Mucosa of rectum (tissue), 2 donors: ENCODE measurements around the gene TBC1D4.

Source experiments
- H3K27ac ChIP-seq, 2 donors: one replicate each; pipeline ENCODE4 v1.7.0; 2013; ENCODE audit warnings: inconsistent platforms in 2 of 2, low read depth in 2 of 2, low read length in 2 of 2
- H3K27me3 ChIP-seq, 2 donors: one replicate each; pipeline ENCODE4 v1.7.0; 2013; ENCODE audit warnings: low read length in 2 of 2; ENCODE audit not compliant: control insufficient read depth in 2 of 2, insufficient read depth in 2 of 2
- H3K36me3 ChIP-seq, 2 donors: one replicate each; pipeline ENCODE4 v1.7.0; 2013; ENCODE audit warnings: low read length in 2 of 2; ENCODE audit not compliant: control insufficient read depth in 2 of 2, insufficient read depth in 2 of 2
- H3K4me1 ChIP-seq, 2 donors: one replicate each; pipeline ENCODE4 v1.7.0; 2013; ENCODE audit warnings: low read length in 2 of 2, mild to moderate bottlenecking in 1 of 2; ENCODE audit not compliant: control insufficient read depth in 2 of 2, insufficient read depth in 2 of 2
- H3K4me3 ChIP-seq, 2 donors: one replicate each; pipeline ENCODE4 v1.7.0; 2013; ENCODE audit warnings: low read length in 2 of 2
- H3K9ac ChIP-seq, 2 donors: one replicate each; pipeline ENCODE4 v1.7.0; 2013; ENCODE audit warnings: low read length in 2 of 2, low read depth in 1 of 2, mild to moderate bottlenecking in 1 of 2
- H3K9me3 ChIP-seq, 2 donors: one replicate each; pipeline ENCODE4 v1.7.0; 2013; ENCODE audit warnings: low read length in 2 of 2; ENCODE audit not compliant: control insufficient read depth in 2 of 2
- donor health status: healthy.
- donor health status: Normal muscosa, but diverticular disease.

The TBC1D4 gene

GRCh38 chr13:75364131-75364713 lies 117.7 kb downstream of the TBC1D4 start:
- H3K27me3 ChIP-seq = no peaks in the 10 kb centered on the region
- H3K9ac ChIP-seq = no peak overlapping the region
- no peaks in the 10 kb centered on the region for H3K36me3 ChIP-seq
- no peaks in the 10 kb centered on the region for H3K4me1 ChIP-seq
- no peak overlapping the region for H3K27ac ChIP-seq
- no peak overlapping the region for H3K4me3 ChIP-seq
- no peaks in the 10 kb centered on the region for H3K9me3 ChIP-seq

GRCh38 chr13:75363371-75363770 lies 118.6 kb downstream of the TBC1D4 start:
- H3K27me3 ChIP-seq = no peaks in the 10 kb centered on the region
- H3K36me3 ChIP-seq = no peaks in the 10 kb centered on the region
- no peaks in the 10 kb centered on the region for H3K9me3 ChIP-seq
- no peaks in the 10 kb centered on the region for H3K4me1 ChIP-seq
- no peak overlapping the region for H3K27ac ChIP-seq
- no peak overlapping the region for H3K9ac ChIP-seq
- no peak overlapping the region for H3K4me3 ChIP-seq

GRCh38 chr13:75362026-75362425 lies 119.9 kb downstream of the TBC1D4 start:
- no peak overlapping the region for H3K4me3 ChIP-seq
- no peaks in the 10 kb centered on the region for H3K9me3 ChIP-seq
- no peaks in the 10 kb centered on the region for H3K36me3 ChIP-seq
- no peaks in the 10 kb centered on the region for H3K27me3 ChIP-seq
- no peak overlapping the region for H3K9ac ChIP-seq
- H3K27ac ChIP-seq = no peak overlapping the region
- H3K4me1 ChIP-seq = no peaks in the 10 kb centered on the region

- Histone ChIP-seq H3K4me1 (no peaks in the 10 kb centered on the region), H3K27me3 (no peaks in the 10 kb centered on the region)
These were observed 121.8 kb downstream of the TBC1D4 start for GRCh38 chr13:75360170-75360569.

GRCh38 chr13:75359266-75359665 lies 122.7 kb downstream of the TBC1D4 start:
- Histone ChIP-seq H3K27me3 (no peaks in the 10 kb centered on the region), H3K9me3 (no peaks in the 10 kb centered on the region), H3K27ac (no peak overlapping the region), H3K9ac (no peak overlapping the region), H3K36me3 (no peaks in the 10 kb centered on the region), H3K4me3 (no peak overlapping the region), H3K4me1 (no peaks in the 10 kb centered on the region)

More at GRCh38 chr13:75360170-75360569, 121.8 kb downstream of the TBC1D4 start:
- H3K4me3 ChIP-seq = no peak overlapping the region
- no peaks in the 10 kb centered on the region for H3K9me3 ChIP-seq
- H3K9ac ChIP-seq = no peak overlapping the region
- no peak overlapping the region for H3K27ac ChIP-seq
- no peaks in the 10 kb centered on the region for H3K36me3 ChIP-seq

GRCh38 chr13:75357576-75358289 lies 124.2 kb downstream of the TBC1D4 start:
- no peaks in the 10 kb centered on the region for H3K9me3 ChIP-seq
- H3K27me3 ChIP-seq = no peaks in the 10 kb centered on the region
- no peak overlapping the region for H3K27ac ChIP-seq
- H3K9ac ChIP-seq = no peak overlapping the region
- H3K4me1 ChIP-seq = no peaks in the 10 kb centered on the region
- H3K36me3 ChIP-seq = peaks cover 0 to 3% of the 10 kb centered on the region in 2 donors
- no peak overlapping the region for H3K4me3 ChIP-seq

GRCh38 chr13:75356421-75356820 lies 125.5 kb downstream of the TBC1D4 start:
- Histone ChIP-seq H3K9ac (no peak overlapping the region), H3K27ac (no peak overlapping the region)

GRCh38 chr13:75355609-75356008 lies 126.4 kb downstream of the TBC1D4 start:
- Histone ChIP-seq H3K36me3 (peaks cover 0 to 3% of the 10 kb centered on the region in 2 donors), H3K27me3 (no peaks in the 10 kb centered on the region), H3K27ac (no peak overlapping the region), H3K9ac (no peak overlapping the region), H3K4me1 (no peaks in the 10 kb centered on the region), H3K9me3 (no peaks in the 10 kb centered on the region), H3K4me3 (no peak overlapping the region)

More at GRCh38 chr13:75356421-75356820, 125.5 kb downstream of the TBC1D4 start:
- Histone ChIP-seq H3K36me3 (peaks cover 0 to 3% of the 10 kb centered on the region in 2 donors), H3K4me3 (no peak overlapping the region), H3K9me3 (no peaks in the 10 kb centered on the region), H3K27me3 (no peaks in the 10 kb centered on the region), H3K4me1 (no peaks in the 10 kb centered on the region)

GRCh38 chr13:75353781-75354193 lies 128.2 kb downstream of the TBC1D4 start:
- Histone ChIP-seq H3K36me3 (peaks cover 0 to 6% of the 10 kb centered on the region in 2 donors), H3K27ac (no peak overlapping the region), H3K4me1 (no peaks in the 10 kb centered on the region), H3K9ac (no peak overlapping the region), H3K4me3 (no peak overlapping the region), H3K9me3 (no peaks in the 10 kb centered on the region), H3K27me3 (no peaks in the 10 kb centered on the region)

GRCh38 chr13:75352641-75353327 lies 129.2 kb downstream of the TBC1D4 start:
- Histone ChIP-seq H3K9ac (no peak overlapping the region), H3K4me3 (no peak overlapping the region), H3K9me3 (no peaks in the 10 kb centered on the region), H3K4me1 (no peaks in the 10 kb centered on the region), H3K36me3 (peaks cover 0 to 6% of the 10 kb centered on the region in 2 donors), H3K27ac (no peak overlapping the region), H3K27me3 (no peaks in the 10 kb centered on the region)
